ENCODE measurements around the gene WDR86. TPM values are rescaled to one million over a fixed set of nuclear protein-coding genes. Genes with fewer than 3 reads are reported as not detected.
A peak's percentile ranks its signal among the peaks of the same experiment; 100 is the strongest.

WDR86 gene
- total and polyA plus RNA-seq, 7 experiments from 2014 or later = 0.24 to 9.7 (median 2.3) TPM; not detected in 3

- Histone ChIP-seq H3K27me3 (ENCODE audit: control insufficient read depth in 2 of 2, insufficient read depth in 2 of 2, low read length in 2 of 2) (no peaks in the 10 kb centered on the region), H3K9me3 (ENCODE audit: control insufficient read depth in 2 of 3, low read length in 3 of 3) (no peaks in the 10 kb centered on the region), H3K36me3 (ENCODE audit: control insufficient read depth in 2 of 3, insufficient read depth in 3 of 3, low read length in 3 of 3) (peaks cover under 1 to 80% (median 12%) of the 10 kb centered on the region in 3 experiments), H3K4me1 (ENCODE audit: control insufficient read depth in 2 of 2, insufficient read depth in 2 of 2, low read length in 2 of 2) (no peaks in the 10 kb centered on the region), H3K27ac (ENCODE audit: low read depth, low read length) (no peak overlapping the region), H3K4me3 (ENCODE audit: low read length) (no peak overlapping the region)
- H3K27me3 Mint-ChIP-seq = no peaks in the 10 kb centered on the region
- no peak for ATAC-seq
- H3K4me1 Mint-ChIP-seq = peaks cover 0 to 5% (median 4%) of the 10 kb centered on the region in 7 donors
- peaks cover 0 to 43% (median 5%) of the 10 kb centered on the region in 5 donors for H3K36me3 Mint-ChIP-seq
- intact Hi-C loops (cut with micrococcal nuclease) = no loop called here
- no peak for DNase-seq
- ChIA-PET CTCF (no interaction called here), POLR2A (no interaction called here)
- no peaks in the 10 kb centered on the region for H3K9me3 Mint-ChIP-seq
- no peak overlapping the region for H3K27ac Mint-ChIP-seq
- H3K4me3 Mint-ChIP-seq = no peak overlapping the region
Measured at GRCh38 chr7:151374726-151375125, 35.1 kb downstream of the WDR86 start.

DNA sequence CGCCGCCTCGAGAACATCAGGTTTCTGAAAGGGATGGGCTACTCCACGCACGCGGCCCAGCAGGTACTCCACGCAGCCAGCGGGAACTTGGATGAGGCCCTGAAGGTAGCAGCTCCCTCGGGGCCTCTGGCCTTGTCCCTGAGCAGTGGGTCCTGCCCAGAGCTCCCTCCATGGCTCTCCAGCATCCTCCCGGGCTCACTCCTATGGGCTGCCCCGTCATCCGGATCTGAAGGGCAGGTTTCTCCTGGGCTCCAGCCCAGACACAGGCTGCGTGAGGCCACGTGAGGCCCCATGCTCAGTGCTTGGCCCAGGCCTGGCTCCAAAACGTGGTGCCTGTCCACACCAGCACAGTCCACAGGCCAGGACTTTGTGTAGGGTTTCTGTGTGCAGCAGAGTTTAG lies 35.7 kb downstream of the WDR86 start:
- no peak for DNase-seq
- peak overlapping the region in 1 of 9 donors; percentile 28 for H3K27ac Mint-ChIP-seq
- no peak overlapping the region for H3K4me3 Mint-ChIP-seq
- ChIA-PET CTCF (no interaction called here), POLR2A (no interaction called here)
- H3K36me3 ChIP-seq (ENCODE audit: control insufficient read depth in 2 of 3, insufficient read depth in 3 of 3, low read length in 3 of 3) = peaks cover 6 to 86% (median 12%) of the 10 kb centered on the region in 3 experiments
- H3K4me3 ChIP-seq (ENCODE audit: low read length) = no peak overlapping the region
- H3K4me1 Mint-ChIP-seq = peaks cover 0 to 8% (median 5%) of the 10 kb centered on the region in 7 donors
- no peak overlapping the region for H3K27ac ChIP-seq (ENCODE audit: low read depth, low read length)
- H3K4me1 ChIP-seq (ENCODE audit: control insufficient read depth in 2 of 2, insufficient read depth in 2 of 2, low read length in 2 of 2) = no peaks in the 10 kb centered on the region
- no peaks in the 10 kb centered on the region for H3K9me3 Mint-ChIP-seq
- peaks cover 0 to 43% (median 5%) of the 10 kb centered on the region in 5 donors for H3K36me3 Mint-ChIP-seq
- H3K9me3 ChIP-seq (ENCODE audit: control insufficient read depth in 2 of 3, low read length in 3 of 3) = no peaks in the 10 kb centered on the region
- intact Hi-C loops (cut with micrococcal nuclease) = no loop called here
- H3K27me3 Mint-ChIP-seq = no peaks in the 10 kb centered on the region
- H3K27me3 ChIP-seq (ENCODE audit: control insufficient read depth in 2 of 2, insufficient read depth in 2 of 2, low read length in 2 of 2) = no peaks in the 10 kb centered on the region
- ATAC-seq = no peak

DNA sequence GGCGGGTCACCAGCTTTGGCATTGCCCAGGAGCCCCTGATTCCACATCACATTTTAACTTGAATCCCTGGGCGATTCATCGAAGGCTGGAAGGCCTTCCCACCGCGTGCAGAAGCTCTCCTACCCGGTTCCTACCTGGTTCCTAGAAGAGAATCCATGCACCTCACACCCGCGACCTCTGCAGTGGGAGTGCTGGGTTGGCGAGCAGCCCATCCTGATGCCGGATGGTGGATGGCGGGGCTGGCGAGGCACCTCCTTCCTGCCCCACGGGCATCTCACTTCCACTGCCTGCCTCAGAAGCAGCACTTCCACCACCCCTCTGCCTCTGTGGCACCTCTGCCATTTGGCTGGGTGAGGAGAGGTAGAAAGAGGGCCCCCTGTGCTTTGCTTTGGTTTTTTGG lies 36.2 kb downstream of the WDR86 start:
- Histone ChIP-seq H3K4me3 (ENCODE audit: low read length) (no peak overlapping the region), H3K9me3 (ENCODE audit: control insufficient read depth in 2 of 3, low read length in 3 of 3) (no peaks in the 10 kb centered on the region), H3K36me3 (ENCODE audit: control insufficient read depth in 2 of 3, insufficient read depth in 3 of 3, low read length in 3 of 3) (peaks cover 10 to 82% (median 12%) of the 10 kb centered on the region in 3 experiments), H3K27ac (ENCODE audit: low read depth, low read length) (no peak overlapping the region), H3K4me1 (ENCODE audit: control insufficient read depth in 2 of 2, insufficient read depth in 2 of 2, low read length in 2 of 2) (no peaks in the 10 kb centered on the region), H3K27me3 (ENCODE audit: control insufficient read depth in 2 of 2, insufficient read depth in 2 of 2, low read length in 2 of 2) (no peaks in the 10 kb centered on the region)
- Mint-ChIP-seq H3K27me3 (no peaks in the 10 kb centered on the region), H3K27ac (peak overlapping the region in 1 of 9 donors; percentile 55), H3K4me3 (no peak overlapping the region), H3K4me1 (peaks cover 0 to 10% (median 5%) of the 10 kb centered on the region in 7 donors), H3K9me3 (no peaks in the 10 kb centered on the region), H3K36me3 (peaks cover 0 to 43% (median 5%) of the 10 kb centered on the region in 5 donors)
- ChIA-PET CTCF (interaction anchor here (1.1 kb wide), 1 partner anchor 79 kb away, joined by 3 read pairs; no protein-coding TSS in a partner anchor), POLR2A (no interaction called here)
- intact Hi-C loops (cut with micrococcal nuclease) = no loop called here
- DNase-seq = no peak
- ATAC-seq = no peak

- CTCF ChIA-PET = interaction anchor here (1.1 to 7.4 kb wide), 2 partner anchors 76 to 79 kb away, joined by 3 to 130 read pairs; no protein-coding TSS in a partner anchor
- H3K4me1 ChIP-seq (ENCODE audit: control insufficient read depth in 2 of 2, insufficient read depth in 2 of 2, low read length in 2 of 2) = peaks cover 0 to 4% of the 10 kb centered on the region in 2 donors
- H3K4me3 ChIP-seq (ENCODE audit: low read length) = no peak overlapping the region
- intact Hi-C loops (cut with micrococcal nuclease) = no loop called here
- Mint-ChIP-seq H3K4me1 (peaks cover 3 to 17% (median 12%) of the 10 kb centered on the region in 7 donors), H3K27me3 (no peaks in the 10 kb centered on the region), H3K36me3 (peaks cover 0 to 37% (median 3%) of the 10 kb centered on the region in 5 donors), H3K9me3 (no peaks in the 10 kb centered on the region), H3K27ac (peak overlapping the region in 3 of 9 donors; percentile 32 to 55 (median 47)), H3K4me3 (no peak overlapping the region)
- no peak overlapping the region for H3K27ac ChIP-seq (ENCODE audit: low read depth, low read length)
- H3K36me3 ChIP-seq (ENCODE audit: control insufficient read depth in 2 of 3, insufficient read depth in 3 of 3, low read length in 3 of 3) = peaks cover 12 to 75% (median 12%) of the 10 kb centered on the region in 3 experiments
- POLR2A ChIA-PET = interaction anchor here (2.0 kb wide), 1 partner anchor 20 kb away, joined by 5 read pairs; no protein-coding TSS in a partner anchor
- DNase-seq (no peak), ATAC-seq (no peak)
- H3K9me3 ChIP-seq (ENCODE audit: control insufficient read depth in 2 of 3, low read length in 3 of 3) = no peaks in the 10 kb centered on the region
- no peaks in the 10 kb centered on the region for H3K27me3 ChIP-seq (ENCODE audit: control insufficient read depth in 2 of 2, insufficient read depth in 2 of 2, low read length in 2 of 2)
Measured at GRCh38 chr7:151372612-151373265, 37.1 kb downstream of the WDR86 start.

DNA sequence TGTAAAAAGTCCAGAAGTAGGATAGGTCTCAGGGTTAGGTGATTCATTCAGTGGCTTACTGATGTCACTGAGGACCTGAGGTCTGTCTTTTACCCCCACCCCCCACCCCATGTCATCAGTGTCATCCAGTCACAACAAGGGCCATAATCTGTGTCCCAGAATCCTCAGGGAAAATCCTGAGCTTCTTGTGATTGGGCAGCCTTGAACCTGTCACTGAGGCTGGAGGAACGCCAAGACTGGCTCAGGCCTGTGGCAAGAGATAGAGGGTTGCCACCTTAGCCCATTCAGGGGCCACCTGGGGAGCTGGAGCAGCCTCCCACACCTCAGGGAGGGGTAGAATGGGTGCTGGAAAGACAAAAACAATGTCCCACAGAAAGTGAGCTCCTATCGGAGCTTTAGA lies 38.6 kb downstream of the WDR86 start:
- H3K9me3 ChIP-seq (ENCODE audit: control insufficient read depth in 2 of 3, low read length in 3 of 3) = no peaks in the 10 kb centered on the region
- CTCF ChIA-PET = interaction anchor here (0.8 to 7.4 kb wide), 3 partner anchors 63 to 78 kb away, joined by 3 to 130 read pairs (median 6); no protein-coding TSS in a partner anchor
- peaks cover 0 to 26% (median 6%) of the 10 kb centered on the region in 5 donors for H3K36me3 Mint-ChIP-seq
- peaks cover 0 to 4% of the 10 kb centered on the region in 2 donors for H3K4me1 ChIP-seq (ENCODE audit: control insufficient read depth in 2 of 2, insufficient read depth in 2 of 2, low read length in 2 of 2)
- H3K27ac Mint-ChIP-seq = no peak overlapping the region
- intact Hi-C loops (cut with micrococcal nuclease) = no loop called here
- no peak for ATAC-seq
- no peak overlapping the region for H3K27ac ChIP-seq (ENCODE audit: low read depth, low read length)
- H3K9me3 Mint-ChIP-seq = no peaks in the 10 kb centered on the region
- no peak for DNase-seq
- no peaks in the 10 kb centered on the region for H3K27me3 Mint-ChIP-seq
- no peak overlapping the region for H3K4me3 Mint-ChIP-seq
- H3K4me1 Mint-ChIP-seq = peaks cover 3 to 17% (median 12%) of the 10 kb centered on the region in 7 donors
- H3K4me3 ChIP-seq (ENCODE audit: low read length) = no peak overlapping the region
- POLR2A ChIA-PET = interaction anchor here (0.6 to 2.0 kb wide), 3 partner anchors 19 to 75 kb away, joined by 3 to 5 read pairs (median 5); no protein-coding TSS in a partner anchor
- H3K27me3 ChIP-seq (ENCODE audit: control insufficient read depth in 2 of 2, insufficient read depth in 2 of 2, low read length in 2 of 2) = no peaks in the 10 kb centered on the region
- peaks cover 12 to 66% (median 12%) of the 10 kb centered on the region in 3 experiments for H3K36me3 ChIP-seq (ENCODE audit: control insufficient read depth in 2 of 3, insufficient read depth in 3 of 3, low read length in 3 of 3)

DNA sequence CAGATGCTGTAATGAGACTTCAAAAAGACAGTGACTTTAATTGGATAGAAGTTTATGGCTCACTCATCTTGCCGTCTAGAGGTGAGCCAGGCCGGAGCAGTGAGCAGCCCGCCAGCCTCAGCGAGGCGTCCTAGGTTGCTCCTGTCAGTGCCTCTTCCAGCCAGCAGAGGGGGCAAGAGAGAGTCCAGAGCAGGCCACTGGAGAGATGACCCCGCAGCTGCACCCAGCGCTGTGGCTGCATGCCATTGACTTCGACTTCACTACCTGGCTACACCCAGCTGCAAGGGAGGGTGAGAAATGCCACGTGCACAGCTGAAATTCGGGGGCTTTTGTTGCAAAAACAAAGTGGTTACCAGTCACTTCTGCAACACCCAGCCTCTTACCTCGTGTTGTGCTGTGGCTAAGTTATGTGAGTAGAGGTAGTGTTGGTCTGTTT lies 41.7 kb downstream of the WDR86 start:
- DNase-seq = peak; percentile 55 to 80 (median 69)
- Histone ChIP-seq H3K36me3 (ENCODE audit: control insufficient read depth in 2 of 3, insufficient read depth in 3 of 3, low read length in 3 of 3) (peaks cover 0 to 41% (median 12%) of the 10 kb centered on the region in 3 experiments), H3K4me1 (ENCODE audit: control insufficient read depth in 2 of 2, insufficient read depth in 2 of 2, low read length in 2 of 2) (peaks cover 0 to 4% of the 10 kb centered on the region in 2 donors), H3K27me3 (ENCODE audit: control insufficient read depth in 2 of 2, insufficient read depth in 2 of 2, low read length in 2 of 2) (no peaks in the 10 kb centered on the region), H3K27ac (ENCODE audit: low read depth, low read length) (no peak overlapping the region), H3K9me3 (ENCODE audit: control insufficient read depth in 2 of 3, low read length in 3 of 3) (no peaks in the 10 kb centered on the region), H3K4me3 (ENCODE audit: low read length) (no peak overlapping the region)
- peak; percentile 99 for ATAC-seq
- peak overlapping the region in 2 of 9 donors; percentile 46 to 56 for H3K27ac Mint-ChIP-seq
- no peak overlapping the region for H3K4me3 Mint-ChIP-seq
- peaks cover 3 to 27% (median 13%) of the 10 kb centered on the region in 5 donors for H3K36me3 Mint-ChIP-seq
- H3K27me3 Mint-ChIP-seq = no peaks in the 10 kb centered on the region
- peaks cover 0 to 1% (median 0%) of the 10 kb centered on the region in 11 donors for H3K9me3 Mint-ChIP-seq
- ChIA-PET CTCF (interaction anchor here (0.6 to 7.4 kb wide), 18 partner anchors 8 to 389 kb away, joined by 3 to 130 read pairs (median 3); partner anchors contain the start of gene WDR86), POLR2A (interaction anchor here (0.7 to 1.9 kb wide), 5 partner anchors 16 to 81 kb away, joined by 3 to 9 read pairs (median 4); no protein-coding TSS in a partner anchor)
- intact Hi-C loops (cut with micrococcal nuclease) = loop anchor here (1.0 to 5.0 kb wide), 9 partner anchors 15 to 391 kb away; no protein-coding TSS in a partner anchor
- peaks cover 3 to 29% (median 12%) of the 10 kb centered on the region in 7 donors for H3K4me1 Mint-ChIP-seq

Measured in naive thymus-derived CD4-positive, alpha-beta T cell (primary cell).